ENCODE measurements around the gene S1PR2.

Gene S1PR2

GRCh38 chr19:10228920-10229319, 2.2 kb downstream of the S1PR2 start:
- Histone ChIP-seq H3K4me1 (ENCODE audit: control insufficient read depth, insufficient read depth, low read length) (peaks cover 2% of the 10 kb centered on the region), H3K4me3 (ENCODE audit: low read depth, low read length) (no peak overlapping the region), H3K36me3 (ENCODE audit: control insufficient read depth, insufficient read depth, low read length) (peaks cover 8% of the 10 kb centered on the region), H3K9me3 (ENCODE audit: control insufficient read depth, insufficient read depth, low read length) (no peaks in the 10 kb centered on the region), H3K27me3 (ENCODE audit: control insufficient read depth, insufficient read depth, low read length) (no peaks in the 10 kb centered on the region), H3K9ac (ENCODE audit: low read depth, low read length) (no peak overlapping the region)

GRCh38 chr19:10228393-10228792, 2.7 kb downstream of the S1PR2 start:
- Histone ChIP-seq H3K4me1 (ENCODE audit: control insufficient read depth, insufficient read depth, low read length) (peaks cover 2% of the 10 kb centered on the region), H3K27me3 (ENCODE audit: control insufficient read depth, insufficient read depth, low read length) (no peaks in the 10 kb centered on the region), H3K9me3 (ENCODE audit: control insufficient read depth, insufficient read depth, low read length) (no peaks in the 10 kb centered on the region), H3K9ac (ENCODE audit: low read depth, low read length) (no peak overlapping the region), H3K36me3 (ENCODE audit: control insufficient read depth, insufficient read depth, low read length) (peaks cover 9% of the 10 kb centered on the region), H3K4me3 (ENCODE audit: low read depth, low read length) (no peak overlapping the region)

DNA sequence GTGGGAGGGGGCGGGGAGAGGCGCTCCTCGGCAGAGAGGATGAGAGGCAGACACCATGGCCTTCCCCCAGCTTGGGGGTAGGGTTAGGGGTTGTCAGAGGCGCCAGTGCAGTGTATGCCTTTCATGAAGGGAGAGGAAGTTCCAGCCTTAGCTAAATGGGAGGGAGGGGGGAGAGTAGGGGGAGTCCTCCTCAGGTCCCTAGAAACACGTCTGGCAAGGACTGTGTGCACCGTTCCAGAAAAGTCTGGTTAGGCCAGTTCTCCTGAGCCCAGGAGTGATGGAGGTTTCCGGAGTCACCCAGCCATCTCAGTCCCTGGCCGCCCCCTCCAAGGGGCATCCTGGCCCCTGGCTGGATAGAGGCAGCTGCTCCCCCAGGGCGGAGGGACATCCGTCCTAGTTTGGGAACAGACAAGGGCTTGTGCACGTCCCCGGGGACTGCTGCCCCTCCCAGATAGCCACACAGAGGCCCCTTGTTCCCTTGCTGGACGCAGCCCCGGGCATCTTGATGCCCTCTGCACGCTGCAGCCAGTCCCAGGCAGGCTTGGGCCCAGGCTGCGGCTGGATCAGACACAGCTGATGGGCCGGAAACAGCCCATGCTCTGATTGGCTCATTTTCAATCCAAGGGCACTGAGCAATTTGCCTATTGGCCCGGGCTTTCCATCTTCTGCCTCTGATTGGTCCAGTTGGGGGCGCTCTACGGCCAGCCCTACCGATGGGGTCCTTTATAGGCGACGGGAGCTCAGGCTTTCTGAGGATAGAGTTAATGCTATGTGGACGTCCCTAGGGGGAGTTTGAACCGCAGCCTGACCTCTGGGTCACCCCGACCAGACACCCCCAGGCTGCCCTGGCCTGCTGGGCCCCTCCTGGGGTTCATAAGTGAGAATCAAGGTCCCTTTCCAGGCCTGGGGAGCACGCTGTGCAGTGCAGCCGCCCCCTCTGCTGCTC, 3.8 kb downstream of the S1PR2 start:
- peaks cover 2% of the 10 kb centered on the region for H3K4me1 ChIP-seq (ENCODE audit: control insufficient read depth, insufficient read depth, low read length)

DNA sequence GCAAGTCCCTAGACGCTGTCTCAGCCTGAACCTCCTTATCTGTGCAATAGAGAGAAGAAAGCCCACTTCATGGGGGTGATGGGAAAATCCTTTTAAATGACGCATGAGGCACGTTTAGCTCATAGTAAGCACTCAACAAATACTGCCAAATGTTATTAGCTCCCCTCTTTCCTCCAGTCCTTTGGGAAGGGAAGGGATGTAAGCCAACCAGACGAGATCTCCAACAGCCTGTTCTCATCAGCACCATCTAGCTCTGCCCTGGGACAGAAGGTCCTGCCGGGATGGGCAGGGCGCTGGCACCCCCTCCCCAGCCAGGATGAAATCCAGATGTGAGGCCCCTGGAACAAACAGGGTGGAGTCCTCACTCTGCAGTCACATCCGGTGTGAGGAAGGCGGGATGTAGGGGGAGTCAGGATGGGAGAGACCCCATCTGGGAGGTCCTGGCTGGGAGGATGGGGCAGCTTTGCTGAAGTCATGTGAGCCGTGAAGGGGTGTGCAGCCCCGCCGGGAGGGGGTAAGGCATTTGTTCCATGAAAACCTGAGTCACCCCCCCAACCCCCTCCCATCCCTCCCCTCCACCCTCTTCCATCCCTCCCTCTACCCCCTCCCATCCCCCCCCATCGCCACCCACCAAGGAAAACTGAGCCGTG, 4.6 kb downstream of the S1PR2 start:
- H3K4me1 ChIP-seq (ENCODE audit: control insufficient read depth, insufficient read depth, low read length) = peaks cover under 1% of the 10 kb centered on the region
- H3K27me3 ChIP-seq (ENCODE audit: control insufficient read depth, insufficient read depth, low read length) = no peaks in the 10 kb centered on the region
- no peak overlapping the region for H3K4me3 ChIP-seq (ENCODE audit: low read depth, low read length)
- H3K36me3 ChIP-seq (ENCODE audit: control insufficient read depth, insufficient read depth, low read length) = peaks cover 9% of the 10 kb centered on the region
- H3K9me3 ChIP-seq (ENCODE audit: control insufficient read depth, insufficient read depth, low read length) = no peaks in the 10 kb centered on the region
- H3K9ac ChIP-seq (ENCODE audit: low read depth, low read length) = no peak overlapping the region

More for the DNA sequence above, 3.8 kb downstream of the S1PR2 start:
- Histone ChIP-seq H3K9ac (ENCODE audit: low read depth, low read length) (no peak overlapping the region), H3K36me3 (ENCODE audit: control insufficient read depth, insufficient read depth, low read length) (peaks cover 9% of the 10 kb centered on the region), H3K27me3 (ENCODE audit: control insufficient read depth, insufficient read depth, low read length) (no peaks in the 10 kb centered on the region), H3K9me3 (ENCODE audit: control insufficient read depth, insufficient read depth, low read length) (no peaks in the 10 kb centered on the region), H3K4me3 (ENCODE audit: low read depth, low read length) (no peak overlapping the region)

GRCh38 chr19:10226021-10226375, 5.1 kb downstream of the S1PR2 start:
- Histone ChIP-seq H3K4me3 (ENCODE audit: low read depth, low read length) (no peak overlapping the region), H3K27me3 (ENCODE audit: control insufficient read depth, insufficient read depth, low read length) (no peaks in the 10 kb centered on the region), H3K4me1 (ENCODE audit: control insufficient read depth, insufficient read depth, low read length) (no peaks in the 10 kb centered on the region), H3K9me3 (ENCODE audit: control insufficient read depth, insufficient read depth, low read length) (no peaks in the 10 kb centered on the region), H3K36me3 (ENCODE audit: control insufficient read depth, insufficient read depth, low read length) (peaks cover 9% of the 10 kb centered on the region), H3K9ac (ENCODE audit: low read depth, low read length) (no peak overlapping the region)

GRCh38 chr19:10224337-10224736, 6.8 kb downstream of the S1PR2 start:
- Histone ChIP-seq H3K4me3 (ENCODE audit: low read depth, low read length) (no peak overlapping the region), H3K36me3 (ENCODE audit: control insufficient read depth, insufficient read depth, low read length) (peaks cover 9% of the 10 kb centered on the region), H3K9me3 (ENCODE audit: control insufficient read depth, insufficient read depth, low read length) (no peaks in the 10 kb centered on the region), H3K27me3 (ENCODE audit: control insufficient read depth, insufficient read depth, low read length) (no peaks in the 10 kb centered on the region), H3K9ac (ENCODE audit: low read depth, low read length) (no peak overlapping the region), H3K4me1 (ENCODE audit: control insufficient read depth, insufficient read depth, low read length) (no peaks in the 10 kb centered on the region)

- Histone ChIP-seq H3K4me3 (ENCODE audit: low read depth, low read length) (no peak overlapping the region), H3K27me3 (ENCODE audit: control insufficient read depth, insufficient read depth, low read length) (no peaks in the 10 kb centered on the region), H3K9ac (ENCODE audit: low read depth, low read length) (no peak overlapping the region), H3K4me1 (ENCODE audit: control insufficient read depth, insufficient read depth, low read length) (no peaks in the 10 kb centered on the region), H3K9me3 (ENCODE audit: control insufficient read depth, insufficient read depth, low read length) (no peaks in the 10 kb centered on the region), H3K36me3 (ENCODE audit: control insufficient read depth, insufficient read depth, low read length) (peaks cover 9% of the 10 kb centered on the region)
Measured at GRCh38 chr19:10223488-10224213, 7.5 kb downstream of the S1PR2 start.

DNA sequence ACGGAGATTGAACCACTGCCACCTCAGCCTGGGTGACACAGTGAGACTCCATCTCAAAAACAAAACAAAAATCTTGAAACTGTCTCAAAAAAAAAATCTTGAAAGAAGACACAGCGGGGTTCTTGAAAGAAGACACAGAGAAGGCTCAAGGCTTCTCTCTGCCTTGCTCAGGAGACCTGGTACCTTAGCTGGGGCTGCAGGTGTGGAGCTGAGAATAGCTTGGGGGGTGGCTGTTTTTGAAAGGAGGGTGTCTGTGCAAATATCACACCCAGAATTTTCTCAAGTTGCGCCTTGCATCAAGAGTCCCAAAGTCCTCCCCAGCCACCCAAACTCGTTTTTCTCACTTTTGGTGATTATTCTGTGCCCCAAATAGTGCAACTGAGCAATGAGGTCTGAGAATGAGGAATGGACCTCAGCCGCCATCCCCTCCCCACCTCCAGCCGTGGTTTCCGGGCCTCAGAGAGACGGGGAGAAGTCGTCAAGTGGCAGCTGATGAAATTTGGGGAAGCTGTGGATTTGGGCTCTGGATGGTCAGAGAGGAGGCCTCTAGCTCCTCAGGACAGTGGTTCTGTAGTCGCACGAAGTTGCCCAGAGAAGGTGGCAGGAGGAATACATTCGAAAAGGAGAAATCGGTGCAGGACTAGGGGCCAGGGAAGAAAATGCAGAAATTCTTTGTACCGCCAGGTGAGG, 8.8 kb downstream of the S1PR2 start:
- H3K27me3 ChIP-seq (ENCODE audit: control insufficient read depth, insufficient read depth, low read length) = no peaks in the 10 kb centered on the region
- H3K36me3 ChIP-seq (ENCODE audit: control insufficient read depth, insufficient read depth, low read length) = peaks cover 9% of the 10 kb centered on the region
- H3K4me1 ChIP-seq (ENCODE audit: control insufficient read depth, insufficient read depth, low read length) = no peaks in the 10 kb centered on the region
- H3K9ac ChIP-seq (ENCODE audit: low read depth, low read length) = no peak overlapping the region
- H3K4me3 ChIP-seq (ENCODE audit: low read depth, low read length) = no peak overlapping the region
- no peaks in the 10 kb centered on the region for H3K9me3 ChIP-seq (ENCODE audit: control insufficient read depth, insufficient read depth, low read length)

- H3K4me1 ChIP-seq (ENCODE audit: control insufficient read depth, insufficient read depth, low read length) = no peaks in the 10 kb centered on the region
- H3K9ac ChIP-seq (ENCODE audit: low read depth, low read length) = no peak overlapping the region
- H3K27me3 ChIP-seq (ENCODE audit: control insufficient read depth, insufficient read depth, low read length) = no peaks in the 10 kb centered on the region
- H3K4me3 ChIP-seq (ENCODE audit: low read depth, low read length) = no peak overlapping the region
- H3K36me3 ChIP-seq (ENCODE audit: control insufficient read depth, insufficient read depth, low read length) = peaks cover 9% of the 10 kb centered on the region
- H3K9me3 ChIP-seq (ENCODE audit: control insufficient read depth, insufficient read depth, low read length) = no peaks in the 10 kb centered on the region
Measured at GRCh38 chr19:10220695-10221094, 10.4 kb downstream of the S1PR2 start.

DNA sequence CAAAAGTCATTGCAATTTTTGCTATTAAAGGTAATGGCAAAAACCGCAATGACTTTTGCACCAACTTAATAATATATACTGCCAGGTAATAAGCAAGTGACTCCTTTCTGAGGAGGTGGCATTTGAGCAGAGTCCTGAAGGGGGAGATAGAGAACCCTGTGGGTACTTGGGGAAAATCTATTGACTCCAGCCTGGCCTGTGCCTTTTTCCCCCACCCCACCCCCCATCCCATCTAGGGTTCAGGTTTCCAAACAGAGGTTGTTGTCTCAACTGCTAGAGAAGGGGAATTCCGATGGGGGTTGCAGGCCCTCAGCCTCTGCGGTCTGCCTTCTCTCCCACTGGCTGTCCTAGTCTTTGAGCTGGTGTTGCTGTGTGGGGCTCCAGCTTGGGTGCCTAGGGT, 11.5 kb downstream of the S1PR2 start:
- Histone ChIP-seq H3K4me3 (ENCODE audit: low read depth, low read length) (no peak overlapping the region), H3K4me1 (ENCODE audit: control insufficient read depth, insufficient read depth, low read length) (no peaks in the 10 kb centered on the region), H3K27me3 (ENCODE audit: control insufficient read depth, insufficient read depth, low read length) (no peaks in the 10 kb centered on the region), H3K9me3 (ENCODE audit: control insufficient read depth, insufficient read depth, low read length) (no peaks in the 10 kb centered on the region), H3K36me3 (ENCODE audit: control insufficient read depth, insufficient read depth, low read length) (peaks cover 9% of the 10 kb centered on the region), H3K9ac (ENCODE audit: low read depth, low read length) (no peak overlapping the region)

- Histone ChIP-seq H3K9ac (ENCODE audit: low read depth, low read length) (no peak overlapping the region), H3K36me3 (ENCODE audit: control insufficient read depth, insufficient read depth, low read length) (no peaks in the 10 kb centered on the region), H3K27me3 (ENCODE audit: control insufficient read depth, insufficient read depth, low read length) (no peaks in the 10 kb centered on the region), H3K9me3 (ENCODE audit: control insufficient read depth, insufficient read depth, low read length) (no peaks in the 10 kb centered on the region), H3K4me3 (ENCODE audit: low read depth, low read length) (no peak overlapping the region), H3K4me1 (ENCODE audit: control insufficient read depth, insufficient read depth, low read length) (no peaks in the 10 kb centered on the region)
Measured at GRCh38 chr19:10217085-10217484, 14.0 kb downstream of the S1PR2 start.

Measured in iPS-15b (cell line).